HG02798 (cell line): ENCODE data around the gene ZFPM1.
"Not testable (repeated sequence)": the region's sequence is repeated elsewhere in the genome, so short reads cannot be mapped to it uniquely, and the experiment has no call there.

Experiments
- ATAC-seq: cut with Tn5 transposase; IDR thresholded peaks from one replicate; pipeline ENCODE4 v1.9.1; 2021; ENCODE audit warnings: mild to moderate bottlenecking; ENCODE audit not compliant: unreplicated experiment, poor library complexity

Gene ZFPM1

GRCh38 chr16:88453217-88453531 lies at the start of gene ZFPM1:
Gene ZFPM1, plus strand, starts transcription at chr16:88453280. Its CDS starts 359 bp downstream, at chr16:88453639.
- ATAC-seq: no peak

- no peak for ATAC-seq
These were observed 49.1 kb upstream of the ZFPM1 start for GRCh38 chr16:88403794-88404581.

- ATAC-seq: no peak
These were observed 48.3 kb upstream of the ZFPM1 start for GRCh38 chr16:88404769-88405168.

GRCh38 chr16:88405216-88406060 lies 47.6 kb upstream of the ZFPM1 start:
- ATAC-seq: no peak

- no peak for ATAC-seq
These were observed 46.7 kb upstream of the ZFPM1 start for GRCh38 chr16:88406096-88407041.

GRCh38 chr16:88407042-88407420 lies 46.0 kb upstream of the ZFPM1 start:
- no peak for ATAC-seq

GRCh38 chr16:88407807-88408206 lies 45.3 kb upstream of the ZFPM1 start:
- no peak for ATAC-seq

- no peak for ATAC-seq
These were observed 44.4 kb upstream of the ZFPM1 start for GRCh38 chr16:88408561-88409142.

- ATAC-seq: no peak
These were observed 43.6 kb upstream of the ZFPM1 start for GRCh38 chr16:88409296-88410065.

GRCh38 chr16:88410297-88410968 lies 42.6 kb upstream of the ZFPM1 start:
- ATAC-seq: not testable (repeated sequence)

- ATAC-seq: no peak
These were observed 41.0 kb upstream of the ZFPM1 start for GRCh38 chr16:88411951-88412576.

- no peak for ATAC-seq
These were observed 40.3 kb upstream of the ZFPM1 start for GRCh38 chr16:88412766-88413165.

GRCh38 chr16:88413231-88413630 lies 39.8 kb upstream of the ZFPM1 start:
- ATAC-seq: no peak

- no peak for ATAC-seq
These were observed 39.4 kb upstream of the ZFPM1 start for GRCh38 chr16:88413631-88414030.

GRCh38 chr16:88414521-88415380 lies 38.3 kb upstream of the ZFPM1 start:
- no peak for ATAC-seq

GRCh38 chr16:88415381-88415705 lies 37.7 kb upstream of the ZFPM1 start:
- ATAC-seq: no peak

- no peak for ATAC-seq
These were observed 37.3 kb upstream of the ZFPM1 start for GRCh38 chr16:88415713-88416323.
